NCI-H128 (cell line): ENCODE data around the gene GPR32.
"Not testable (repeated sequence)": the region's sequence is repeated elsewhere in the genome, so short reads cannot be mapped to it uniquely, and the experiment has no call there.

Source experiments
- DNase-seq: peaks from one replicate; lab custom pipeline; 2025; ENCODE audit not compliant: unreplicated experiment; lab: John Stamatoyannopoulos, UW

The GPR32 gene

GRCh38 chr19:50797781-50798658 is 27.8 kb downstream of the GPR32 start:
- no peak for DNase-seq

- DNase-seq, result no peak
Measured at GRCh38 chr19:50798659-50799546, 28.6 kb downstream of the GPR32 start.

GRCh38 chr19:50799547-50799851 is 29.2 kb downstream of the GPR32 start:
- no peak for DNase-seq

- no peak for DNase-seq
Measured at GRCh38 chr19:50801107-50801506, 30.8 kb downstream of the GPR32 start.

- no peak for DNase-seq
Measured at GRCh38 chr19:50803633-50804419, 33.6 kb downstream of the GPR32 start.

GRCh38 chr19:50804420-50805272 is 34.4 kb downstream of the GPR32 start:
- peak; percentile 96 for DNase-seq

GRCh38 chr19:50808856-50809255 is 38.6 kb downstream of the GPR32 start:
- no peak for DNase-seq

- DNase-seq, result not testable (repeated sequence)
Measured at GRCh38 chr19:50811622-50812238, 41.5 kb downstream of the GPR32 start.

GRCh38 chr19:50812474-50812873 is 42.2 kb downstream of the GPR32 start:
- DNase-seq, result no peak

DNA sequence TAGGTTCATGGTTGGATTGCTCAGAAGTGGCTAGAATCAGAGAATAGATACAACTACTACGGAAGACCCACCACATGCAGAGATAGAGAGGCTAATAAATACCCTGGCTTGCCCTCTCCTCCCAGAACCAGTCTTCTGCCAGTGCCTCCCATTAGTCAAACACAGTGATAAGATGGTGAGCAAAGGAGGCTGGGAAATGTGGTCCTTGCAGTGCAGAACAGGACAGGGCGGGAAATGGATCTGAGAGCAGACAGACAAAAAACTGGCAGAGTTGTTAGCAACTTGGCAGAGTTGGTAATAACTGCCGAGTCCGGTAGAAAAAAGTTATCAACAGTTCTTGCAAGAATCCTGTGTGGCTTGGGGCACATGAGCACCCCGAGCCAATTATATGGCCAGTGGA is 44.6 kb downstream of the GPR32 start:
- DNase-seq, result no peak

DNA sequence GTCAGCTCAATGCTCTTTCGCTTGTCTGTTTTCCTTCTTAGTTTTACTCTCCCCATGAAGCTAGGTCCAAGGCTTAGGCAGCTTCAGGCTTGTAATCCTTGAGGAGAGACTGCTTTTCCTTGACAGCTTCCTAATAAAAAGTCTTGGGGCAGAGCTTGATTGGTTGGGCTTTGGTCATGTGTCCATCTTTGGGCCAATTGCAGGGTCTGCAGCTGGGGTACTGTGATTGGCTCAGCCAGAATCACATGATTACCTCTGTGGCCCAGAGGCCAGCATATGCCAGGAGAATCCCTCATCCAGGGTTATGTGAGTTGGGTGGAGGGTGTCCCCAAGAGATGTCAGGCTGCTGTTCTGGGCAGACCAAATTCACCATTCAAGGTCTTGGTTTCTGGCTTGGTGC is 45.2 kb downstream of the GPR32 start:
- DNase-seq, result no peak

DNA sequence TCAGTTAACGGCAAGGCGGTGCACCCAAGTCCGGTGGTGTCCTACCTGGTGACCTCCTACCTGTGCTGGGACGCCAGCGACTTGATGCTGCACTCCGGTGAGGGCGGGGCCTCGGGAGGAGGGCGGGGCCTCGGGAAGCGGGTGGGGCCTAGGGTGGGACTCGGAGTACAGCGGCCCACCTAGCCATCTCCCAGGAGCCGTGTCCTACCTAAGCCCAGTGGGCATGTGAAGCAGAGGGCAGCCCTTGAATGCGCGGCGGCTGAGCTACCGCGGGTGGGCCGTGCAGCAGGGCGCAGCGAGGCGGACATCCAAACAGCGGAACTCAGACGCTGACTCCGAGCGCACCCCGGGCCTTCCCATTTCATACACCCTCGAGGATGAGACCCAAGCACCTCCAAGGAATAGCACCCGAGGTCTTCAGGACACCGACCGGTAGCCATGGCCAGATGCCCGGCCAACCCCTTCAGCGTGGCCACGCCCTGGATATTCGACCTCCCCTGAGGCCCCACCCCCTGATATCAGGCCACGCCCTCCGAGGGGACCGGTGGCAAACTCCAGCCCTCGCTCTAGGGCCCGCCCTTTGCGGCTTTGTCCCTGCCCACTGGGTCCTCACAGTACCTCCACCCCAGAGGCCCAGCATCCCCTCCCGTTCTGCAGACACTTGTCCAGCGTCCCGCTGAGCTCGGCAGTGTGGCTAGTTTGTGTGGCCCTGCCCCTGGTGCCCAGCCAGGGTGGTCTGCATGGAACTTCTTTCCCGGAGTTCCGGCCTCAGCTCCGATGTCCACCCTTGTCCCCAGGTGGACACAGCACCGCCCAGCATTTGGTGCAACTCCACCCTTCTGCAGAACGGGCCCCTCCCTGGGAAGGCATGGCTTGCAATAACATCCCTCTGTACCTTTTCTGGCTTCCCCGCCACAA is 47.9 kb downstream of the GPR32 start:
- no peak for DNase-seq

GRCh38 chr19:50818859-50819472 is 48.7 kb downstream of the GPR32 start:
- DNase-seq, result no peak

GRCh38 chr19:50819636-50820035 is 49.4 kb downstream of the GPR32 start:
- no peak for DNase-seq

DNA sequence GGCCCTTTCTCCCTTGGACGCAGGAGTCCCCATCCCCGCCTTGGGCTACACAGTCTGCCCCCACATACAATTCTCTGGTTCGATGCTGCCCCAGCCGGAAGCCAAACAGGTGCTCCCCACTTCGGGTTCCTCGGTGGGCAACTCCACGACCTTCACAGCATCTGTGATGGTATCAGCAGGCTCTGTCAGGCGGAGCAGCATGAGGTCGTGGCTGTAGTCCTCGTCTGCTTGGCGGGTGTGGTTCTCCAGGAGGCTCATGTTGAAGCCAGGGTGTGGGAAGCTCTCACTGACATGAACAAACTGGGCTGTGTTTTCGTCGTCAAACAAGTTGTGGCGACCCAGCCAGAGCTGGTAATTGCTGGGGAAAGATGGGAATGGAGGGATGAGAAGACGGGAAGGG is 49.8 kb downstream of the GPR32 start:
- no peak for DNase-seq

DNA sequence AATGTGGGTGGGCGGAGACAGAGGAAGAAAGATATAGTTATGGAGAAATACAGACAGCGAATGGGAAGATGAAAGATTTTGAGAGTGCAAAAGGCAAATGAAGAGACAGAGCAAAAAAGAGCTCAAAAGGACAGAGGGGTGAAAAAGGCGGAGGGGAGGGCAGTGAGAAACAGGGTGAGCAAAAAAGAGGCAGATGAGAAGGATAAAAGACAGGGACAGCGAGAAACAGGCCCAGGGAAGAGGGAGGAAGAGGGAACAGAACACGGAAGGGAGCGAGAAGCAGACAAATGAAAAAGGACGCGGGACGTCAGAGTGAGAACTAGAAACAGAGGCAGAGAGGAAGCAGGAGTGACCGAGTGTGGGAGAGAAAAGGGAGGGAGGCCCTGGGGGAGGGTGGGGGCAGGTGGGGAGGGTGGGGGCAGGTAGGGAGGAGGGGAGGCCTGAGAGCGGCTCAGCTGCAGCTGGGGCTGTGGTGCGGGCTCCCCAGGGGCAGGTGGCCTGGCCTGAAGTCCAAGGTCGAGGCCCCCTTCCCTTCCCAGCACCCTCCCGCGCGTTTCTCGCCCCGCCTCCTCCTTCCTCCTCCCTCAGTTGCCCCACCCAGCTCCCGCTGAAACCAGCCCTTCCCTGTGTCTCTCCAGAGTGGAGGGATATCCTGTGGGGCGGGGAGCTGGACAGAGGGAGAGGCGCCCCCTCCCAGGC is 50.4 kb downstream of the GPR32 start:
- DNase-seq, result no peak

DNA sequence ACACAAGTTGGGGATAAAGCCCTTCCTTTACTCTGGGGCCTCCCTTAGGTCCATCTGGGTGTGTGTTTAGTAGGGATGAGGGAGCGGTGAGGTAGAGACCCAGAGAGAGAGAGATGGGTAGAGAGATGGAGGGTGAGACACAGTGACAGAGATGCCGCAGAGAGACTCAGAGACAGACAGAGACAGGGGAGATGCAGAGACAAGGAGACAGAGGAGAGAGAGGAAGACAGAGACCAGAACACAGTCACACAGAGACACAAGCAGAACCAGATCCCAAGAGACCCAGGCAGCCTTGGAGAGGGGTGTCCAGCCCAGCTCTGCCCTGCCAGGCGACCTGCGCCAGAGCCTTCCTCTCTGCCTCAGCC is 51.0 kb downstream of the GPR32 start:
- no peak for DNase-seq
